Measurements from ENCODE around the gene PRAMEF12. TPM values are rescaled to one million over a fixed set of nuclear protein-coding genes. Genes with fewer than 3 reads are reported as not detected.
A peak's percentile ranks its signal among the peaks of the same experiment; 100 is the strongest.
"Not testable (repeated sequence)": the region's sequence is repeated elsewhere in the genome, so short reads cannot be mapped to it uniquely, and the experiment has no call there.

PRAMEF12 gene
- total RNA-seq, result not detected

GRCh38 chr1:12773438-12773837, at the start of gene PRAMEF12:
Gene PRAMEF12, plus strand, starts transcription at chr1:12773738. Its CDS starts 1,130 bp downstream, at chr1:12774868.
- Histone ChIP-seq H3K36me3 (no peaks in the 10 kb centered on the region), H3K4me3 (no peak within 1 kb of the TSS), H3K27ac (replicated peaks in 1 of 4) (no peak within 1 kb of the TSS), H3K27me3 (peaks cover 0 to 45% (median 0%) of the 10 kb centered on the region in 4 donors), H3K4me1 (no peaks in the 10 kb centered on the region), H3K9me3 (no peaks in the 10 kb centered on the region)
- 80% methylated on average over 5 of the region's 5 CpGs for WGBS
- peak; percentile 21 for DNase-seq (ENCODE audit: extremely low spot score)
- intact Hi-C loops (cut with DNase I), result no loop called here
- TF ChIP-seq EP300 (IDR thresholded peaks at IDR 0.05) (no peak), POLR2A (IDR thresholded peaks at IDR 0.05; ENCODE audit: low read depth) (no peak), POLR2AphosphoS5 (IDR thresholded peaks at IDR 0.05) (no peak), CTCF (IDR thresholded peaks at IDR 0.05) (no peak)

- DNase-seq (ENCODE audit: extremely low spot score), result peak; percentile 34
- Histone ChIP-seq H3K27ac (replicated peaks in 1 of 4) (no peak overlapping the region), H3K36me3 (no peaks in the 10 kb centered on the region), H3K27me3 (no peaks in the 10 kb centered on the region), H3K4me1 (no peaks in the 10 kb centered on the region), H3K9me3 (peaks cover 0 to 34% (median 24%) of the 10 kb centered on the region in 4 donors), H3K4me3 (no peak overlapping the region)
- intact Hi-C loops (cut with DNase I), result no loop called here
- 88% methylated on average over 2 of the region's 2 CpGs for WGBS
- TF ChIP-seq POLR2A (IDR thresholded peaks at IDR 0.05; ENCODE audit: low read depth), result no peak
- TF ChIP-seq EP300 (IDR thresholded peaks at IDR 0.05), result no peak
- no peak for TF ChIP-seq CTCF (IDR thresholded peaks at IDR 0.05)
- TF ChIP-seq POLR2AphosphoS5 (IDR thresholded peaks at IDR 0.05), result no peak
Observed at GRCh38 chr1:12728391-12728790, 45.1 kb upstream of the PRAMEF12 start.

- TF ChIP-seq POLR2AphosphoS5 (IDR thresholded peaks at IDR 0.05) (no peak), CTCF (IDR thresholded peaks at IDR 0.05) (no peak), POLR2A (IDR thresholded peaks at IDR 0.05; ENCODE audit: low read depth) (no peak), EP300 (IDR thresholded peaks at IDR 0.05) (no peak)
- Histone ChIP-seq H3K27me3 (peaks cover 0 to 6% (median 0%) of the 10 kb centered on the region in 4 donors), H3K4me1 (no peaks in the 10 kb centered on the region)
Observed at GRCh38 chr1:12730156-12730555, 43.4 kb upstream of the PRAMEF12 start.

GRCh38 chr1:12731084-12731483, 42.5 kb upstream of the PRAMEF12 start:
- 69% methylated on average over 2 of the region's 2 CpGs for WGBS
- H3K27ac ChIP-seq (replicated peaks in 1 of 4); H3K4me1 ChIP-seq; H3K4me3 ChIP-seq; intact Hi-C loops (cut with DNase I); H3K36me3 ChIP-seq; DNase-seq (ENCODE audit: extremely low spot score): not testable (repeated sequence)
- peaks cover 0 to 41% (median 24%) of the 10 kb centered on the region in 4 donors for H3K9me3 ChIP-seq
- peaks cover 0 to 11% (median 0%) of the 10 kb centered on the region in 4 donors for H3K27me3 ChIP-seq

More at GRCh38 chr1:12730156-12730555, 43.4 kb upstream of the PRAMEF12 start:
- intact Hi-C loops (cut with DNase I), result no loop called here
- Histone ChIP-seq H3K4me3 (no peak overlapping the region), H3K9me3 (peaks cover 0 to 37% (median 24%) of the 10 kb centered on the region in 4 donors), H3K27ac (replicated peaks in 1 of 4) (no peak overlapping the region), H3K36me3 (no peaks in the 10 kb centered on the region)
- 94% methylated on average over 1 of the region's 1 CpG for WGBS
- DNase-seq (ENCODE audit: extremely low spot score), result peak; percentile 31

GRCh38 chr1:12734651-12735050, 38.9 kb upstream of the PRAMEF12 start:
- Histone ChIP-seq H3K4me1 (no peaks in the 10 kb centered on the region), H3K27me3 (peaks cover 0 to 17% (median 0%) of the 10 kb centered on the region in 4 donors), H3K27ac (replicated peaks in 1 of 4) (no peak overlapping the region), H3K36me3 (no peaks in the 10 kb centered on the region), H3K9me3 (peaks cover 0 to 40% (median 26%) of the 10 kb centered on the region in 4 donors), H3K4me3 (no peak overlapping the region)
- intact Hi-C loops (cut with DNase I), result no loop called here
- TF ChIP-seq CTCF (IDR thresholded peaks at IDR 0.05) (no peak), POLR2AphosphoS5 (IDR thresholded peaks at IDR 0.05) (no peak), EP300 (IDR thresholded peaks at IDR 0.05) (no peak), POLR2A (IDR thresholded peaks at IDR 0.05; ENCODE audit: low read depth) (no peak)
- DNase-seq (ENCODE audit: extremely low spot score), result no peak
- WGBS, result 76% methylated on average over 3 of the region's 3 CpGs
